Body of pancreas (tissue), 4 donors: Measurements from ENCODE around the gene ANKLE1. TPM values are rescaled to one million over a fixed set of nuclear protein-coding genes. Genes with fewer than 3 reads are reported as not detected.
A peak's percentile ranks its signal among the peaks of the same experiment; 100 is the strongest.

ENCODE experiments used
- ATAC-seq: fragments of 150-250 bp; one replicate; pipeline ENCODE4 v1.9.1; 2016
- DNase-seq, 4 donors: peaks; one replicate each; pipeline ENCODE4 v3.0.0-alpha.2; 2019
- H3K27ac ChIP-seq, 4 donors: fragments of 200-600 bp; sonication (generic); 1 replicate in 3 of 4; 2 replicates in 1 of 4; pipeline versions ENCODE4 v1.5.1 to v1.6.1; 2016 to 2019; ENCODE audit warnings: mild to moderate bottlenecking in 1 of 4, mixed read lengths in 1 of 4, moderate library complexity in 1 of 4
- H3K27me3 ChIP-seq, 2 donors: fragments of 200-600 bp; sonication (generic); one replicate each; pipeline ENCODE4 v1.6.0; 2016; ENCODE audit warnings: mild to moderate bottlenecking in 1 of 2
- H3K36me3 ChIP-seq, 2 donors: fragments of 200-600 bp; sonication (generic); replicated peaks in 1 of 2; 2 replicates each; pipeline ENCODE4 v1.5.1; 2016; ENCODE audit warnings: low read depth in 2 of 2; ENCODE audit not compliant: insufficient read depth in 1 of 2
- H3K4me1 ChIP-seq: fragments of 200-600 bp; sonication (generic); one replicate; pipeline ENCODE4 v1.6.0; 2016
- H3K4me3 ChIP-seq, 2 donors: fragments of 200-600 bp; sonication (generic); 1 replicate in 1 of 2; 2 replicates in 1 of 2; pipeline ENCODE4 v1.5.1; 2016 to 2019
- H3K9me3 ChIP-seq, 3 donors: fragments of 200-600 bp; sonication (generic); 1 replicate in 2 of 3; 2 replicates in 1 of 3; pipeline ENCODE4 v1.5.1; 2016
- CTCF ChIP-seq, 7 experiments: fragments of 450-650 bp in 4 of 7; fragments of 200-600 bp in 3 of 7; sonication (generic) in 3 of 7; IDR thresholded peaks; one replicate each; pipeline ENCODE4 v1.5.1; 2016 to 2019; ENCODE audit warnings: antibody characterized with exemption in 7 of 7
- POLR2A ChIP-seq, 3 donors: fragments of 450-650 bp; IDR thresholded peaks; one replicate each; pipeline ENCODE4 v1.6.1; 2016; ENCODE audit warnings: antibody characterized with exemption in 3 of 3, mild to moderate bottlenecking in 2 of 3
- WGBS, 2 donors: methylation state at CpG; one replicate each; pipeline ENCODE4 v1.1.5; 2017; 5-methylcytosine and 5-hydroxymethylcytosine counted together
- intact Hi-C: fragments of 100-400 bp; cut with DNase I; formaldehyde crosslinking; loops from one replicate; pipeline ENCODE4 v1.15.1; 2023
- total RNA-seq, 2 donors: library from RNA; depleted of rRNA; stranded (reverse); fragments of >200 nt; gene quantifications; one replicate each; pipeline ENCODE4 v1.1.0, GENCODE V29; 2016

The ANKLE1 gene
- total RNA-seq, 2 donors from 2014 or later, result 0.33 TPM; not detected in 1

GRCh38 chr19:17259118-17259780 is 22.5 kb upstream of the ANKLE1 start:
- DNase-seq (peak in 1 of 4 donors; percentile 42), ATAC-seq (no peak)
- intact Hi-C loops, result no loop called here
- Histone ChIP-seq H3K36me3 (no peaks in the 10 kb centered on the region), H3K27ac (peak overlapping the region; percentile 57 to 87 (median 76)), H3K4me3 (no peak overlapping the region), H3K27me3 (no peaks in the 10 kb centered on the region), H3K4me1 (peaks cover 60% of the 10 kb centered on the region), H3K9me3 (no peaks in the 10 kb centered on the region)
- 64 to 75% methylated on average over 9 of the region's 9 CpGs for WGBS, 2 donors
- TF ChIP-seq POLR2A (IDR thresholded peaks at IDR 0.05) (no peak), CTCF (IDR thresholded peaks at IDR 0.05) (no peak)

GRCh38 chr19:17259934-17260333 is 21.8 kb upstream of the ANKLE1 start:
- H3K27ac ChIP-seq, result peak overlapping the region; percentile 57 to 87 (median 76)
- 31% methylated on average over 1 of the region's 1 CpG; no CpG with 5 or more reads in 1 of the 2 donors for WGBS, 2 donors
- DNase-seq (peak; percentile 55 to 64 (median 56)), ATAC-seq (peak; percentile 73)
- peaks cover 55% of the 10 kb centered on the region for H3K4me1 ChIP-seq
- H3K4me3 ChIP-seq, result no peak overlapping the region
- H3K27me3 ChIP-seq, result no peaks in the 10 kb centered on the region
- H3K36me3 ChIP-seq, result no peaks in the 10 kb centered on the region
- intact Hi-C loops, result no loop called here
- H3K9me3 ChIP-seq, result no peaks in the 10 kb centered on the region
- TF ChIP-seq CTCF (IDR thresholded peaks at IDR 0.05) (no peak), POLR2A (IDR thresholded peaks at IDR 0.05) (peak in 1 of 3 donors; percentile 48)

DNA sequence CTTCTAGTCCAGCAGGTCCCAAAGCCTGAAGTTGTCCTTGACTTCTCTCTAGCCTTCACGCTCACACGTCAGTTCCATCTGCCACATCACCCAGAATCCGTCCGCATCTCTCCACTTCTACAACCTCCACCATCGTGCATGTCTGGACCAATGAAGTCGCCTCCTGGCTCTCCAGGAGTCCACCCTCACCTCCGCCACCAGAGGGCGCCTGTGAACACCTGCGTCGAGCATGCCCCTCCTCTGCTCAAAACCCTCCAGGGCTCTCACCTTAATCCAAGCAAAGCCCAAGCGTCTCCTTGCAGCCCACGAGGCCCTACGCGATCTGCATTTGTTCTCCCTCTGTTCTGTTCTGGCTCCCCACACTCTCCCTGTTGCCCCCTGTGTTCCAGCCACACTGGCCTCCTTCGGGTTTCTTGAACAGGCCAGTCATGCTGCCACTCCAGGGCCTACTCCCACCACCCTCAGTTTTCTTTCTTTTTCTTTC is 20.8 kb upstream of the ANKLE1 start:
- DNase-seq (peak; percentile 88 to 89 (median 89)), ATAC-seq (peak; percentile 91)
- Histone ChIP-seq H3K4me1 (peaks cover 45% of the 10 kb centered on the region), H3K27ac (peak overlapping the region; percentile 57 to 87 (median 74)), H3K36me3 (no peaks in the 10 kb centered on the region), H3K27me3 (no peaks in the 10 kb centered on the region), H3K4me3 (no peak overlapping the region), H3K9me3 (no peaks in the 10 kb centered on the region)
- TF ChIP-seq CTCF (IDR thresholded peaks at IDR 0.05), result peak; percentile 77 to 97 (median 93)
- peak in 1 of 3 donors; percentile 20 for TF ChIP-seq POLR2A (IDR thresholded peaks at IDR 0.05)
- 12 to 14% methylated on average over 15 of the region's 15 CpGs for WGBS, 2 donors
- intact Hi-C loops, result no loop called here

GRCh38 chr19:17262557-17262956 is 19.1 kb upstream of the ANKLE1 start:
- intact Hi-C loops, result no loop called here
- no peak overlapping the region for H3K4me3 ChIP-seq
- H3K27me3 ChIP-seq, result no peaks in the 10 kb centered on the region
- H3K36me3 ChIP-seq, result no peaks in the 10 kb centered on the region
- H3K9me3 ChIP-seq, result no peaks in the 10 kb centered on the region
- TF ChIP-seq POLR2A (IDR thresholded peaks at IDR 0.05) (no peak), CTCF (IDR thresholded peaks at IDR 0.05) (no peak)
- H3K27ac ChIP-seq, result no peak overlapping the region
- no peak for DNase-seq
- ATAC-seq, result no peak
- H3K4me1 ChIP-seq, result peaks cover 39% of the 10 kb centered on the region
- WGBS, 2 donors, result 75% methylated on average over 12 to 16 of the region's 16 CpGs
